GM21723 (cell line): Measurements from ENCODE around the gene DYRK2.
"Not testable (repeated sequence)": the region's sequence is repeated elsewhere in the genome, so short reads cannot be mapped to it uniquely, and the experiment has no call there.

Experiments
- ATAC-seq: cut with Tn5 transposase; IDR thresholded peaks from one replicate; pipeline ENCODE4 v1.9.1; 2021; ENCODE audit warnings: mild to moderate bottlenecking, moderate library complexity; ENCODE audit not compliant: unreplicated experiment

DYRK2 gene

DNA sequence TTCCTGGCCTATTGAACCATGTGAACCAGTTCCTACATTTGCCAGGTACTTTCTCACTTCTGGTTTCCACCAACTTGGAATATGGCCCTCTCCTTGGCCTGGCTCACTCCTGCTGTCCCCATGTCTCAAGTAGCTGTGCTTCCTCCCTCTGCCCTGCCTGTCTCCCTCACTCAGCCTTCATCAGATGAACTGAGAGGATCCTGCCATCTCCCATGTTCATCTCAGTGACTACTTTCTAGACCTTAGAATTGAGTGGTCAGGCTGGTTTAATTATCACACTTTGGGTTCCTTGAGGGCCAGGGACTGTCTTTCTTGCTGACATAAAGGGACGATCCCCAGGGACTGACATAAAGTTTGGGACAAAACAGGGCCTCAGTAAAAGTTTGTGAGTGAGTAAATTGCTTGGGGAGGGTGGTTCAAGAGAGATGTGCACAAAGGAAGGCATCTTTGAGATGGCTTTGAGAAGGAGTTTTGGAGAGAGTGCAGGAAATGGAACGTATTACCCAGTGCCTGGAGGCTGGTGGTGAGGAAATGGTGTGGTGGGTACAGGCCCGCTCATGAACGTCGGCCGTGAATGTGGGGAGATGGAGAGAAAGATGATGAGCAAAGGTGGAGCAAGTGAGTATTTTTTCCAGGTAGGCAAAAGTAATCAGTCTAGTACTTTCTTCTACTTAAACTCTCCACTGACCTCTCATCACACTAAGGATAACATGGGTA is 20.8 kb downstream of the DYRK2 start:
- ATAC-seq: no peak

DNA sequence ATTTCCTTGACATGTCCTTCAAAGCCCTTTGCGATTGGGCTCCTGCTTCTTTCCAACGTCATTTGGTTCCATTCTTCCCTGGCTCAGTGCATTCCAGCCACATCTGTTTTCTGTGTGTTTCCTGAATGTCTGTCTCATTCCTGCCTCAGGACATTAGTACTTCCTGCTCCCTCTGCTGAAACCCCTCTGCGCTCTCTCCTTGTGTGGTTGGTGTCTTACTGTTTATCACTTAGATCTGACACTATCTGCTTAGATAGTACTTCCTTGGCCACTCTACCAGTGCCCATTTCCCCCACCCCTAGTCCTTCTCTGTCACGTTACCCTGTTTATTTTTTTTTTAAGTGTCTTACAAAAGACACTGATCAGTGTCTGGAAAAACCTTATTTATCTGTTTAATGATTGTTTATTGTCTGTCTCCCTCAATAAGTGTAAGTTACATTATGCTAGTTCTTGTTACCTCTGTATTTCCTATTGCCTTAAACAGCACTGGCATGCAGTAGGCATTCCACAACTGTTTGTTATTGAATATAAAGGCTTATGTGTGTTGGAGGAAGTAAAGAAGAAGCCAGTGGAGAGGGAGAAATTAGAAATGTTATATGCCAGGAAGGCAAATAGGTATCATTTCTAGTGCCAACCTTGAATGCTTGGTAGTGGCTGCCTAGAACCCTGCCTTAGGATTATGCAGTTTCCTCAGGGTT is 21.5 kb downstream of the DYRK2 start:
- ATAC-seq: no peak

DNA sequence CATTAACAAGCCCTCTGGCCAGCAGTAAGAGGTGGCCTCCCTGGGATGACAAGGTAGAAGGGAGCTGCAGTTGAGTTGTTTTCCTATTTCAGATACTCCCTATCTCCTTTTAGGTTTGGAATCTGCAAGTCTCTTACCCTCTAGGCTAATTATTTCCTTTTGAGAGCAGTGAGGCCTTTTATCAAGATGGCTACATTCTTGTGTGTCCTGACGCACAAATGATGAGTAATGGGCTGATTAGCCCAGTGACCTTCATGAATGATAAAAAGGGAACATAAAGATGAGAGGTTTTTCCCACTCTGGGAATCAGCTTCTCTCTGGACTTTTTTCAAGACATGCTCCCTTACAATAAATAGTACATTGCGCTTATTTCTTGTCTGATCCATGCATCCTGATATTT is 22.9 kb downstream of the DYRK2 start:
- ATAC-seq: no peak

DNA sequence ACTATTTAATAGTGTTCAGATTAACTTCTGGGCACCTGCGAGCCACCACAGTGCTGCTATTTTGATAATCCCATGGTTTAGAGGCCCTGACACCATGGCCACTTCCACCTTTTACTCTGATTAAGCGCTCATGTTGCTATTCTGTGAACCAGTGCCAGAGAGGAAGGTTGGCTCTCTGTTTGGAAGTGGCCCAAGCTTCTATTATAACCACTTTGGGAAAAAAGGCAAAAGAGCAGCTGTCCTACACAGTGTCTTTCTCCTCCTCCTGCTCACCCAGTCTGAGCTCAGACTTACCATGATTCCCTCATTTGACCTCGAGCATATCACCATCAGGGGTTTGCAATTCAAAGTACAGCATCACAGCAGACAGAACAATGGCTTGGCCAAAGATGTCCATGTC is 23.3 kb downstream of the DYRK2 start:
- ATAC-seq: no peak

DNA sequence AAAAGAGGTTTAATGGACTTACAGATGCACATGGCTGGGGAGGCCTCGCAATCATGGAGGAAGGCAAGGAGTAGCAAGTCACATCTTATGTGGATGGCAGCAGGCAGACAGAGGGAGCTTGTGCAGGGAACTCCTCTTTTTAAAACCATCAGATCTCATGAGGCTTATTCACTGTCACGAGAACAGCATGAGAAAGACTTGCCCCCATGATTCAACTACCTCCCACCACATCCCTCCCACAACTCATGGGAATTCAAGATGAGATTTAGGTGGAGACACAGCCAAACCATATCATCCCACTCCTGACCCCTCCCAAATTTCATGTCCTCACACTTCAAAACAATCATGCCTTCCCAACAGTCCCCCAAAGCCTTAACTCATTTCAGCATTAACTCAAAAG is 24.0 kb downstream of the DYRK2 start:
- ATAC-seq: not testable (repeated sequence)

DNA sequence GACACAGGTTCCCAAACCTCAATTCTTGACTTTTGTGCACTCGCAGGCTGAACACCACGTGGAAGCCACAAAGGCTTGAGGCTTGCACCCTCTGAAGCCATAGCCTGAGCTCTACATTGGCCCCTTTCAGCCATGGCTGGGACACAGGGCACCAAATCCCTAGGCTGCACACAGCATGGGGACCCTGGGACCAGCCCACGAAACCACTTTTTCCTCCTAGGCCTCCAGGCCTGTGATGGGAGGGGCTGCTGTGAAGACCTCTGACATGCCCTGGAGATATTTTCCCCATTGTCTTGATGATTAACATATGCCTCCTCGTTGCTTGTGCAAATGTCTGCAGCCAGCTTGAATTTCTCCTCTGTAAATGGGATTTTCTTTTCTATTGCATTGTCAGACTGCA is 25.0 kb downstream of the DYRK2 start:
- not testable (repeated sequence) for ATAC-seq

DNA sequence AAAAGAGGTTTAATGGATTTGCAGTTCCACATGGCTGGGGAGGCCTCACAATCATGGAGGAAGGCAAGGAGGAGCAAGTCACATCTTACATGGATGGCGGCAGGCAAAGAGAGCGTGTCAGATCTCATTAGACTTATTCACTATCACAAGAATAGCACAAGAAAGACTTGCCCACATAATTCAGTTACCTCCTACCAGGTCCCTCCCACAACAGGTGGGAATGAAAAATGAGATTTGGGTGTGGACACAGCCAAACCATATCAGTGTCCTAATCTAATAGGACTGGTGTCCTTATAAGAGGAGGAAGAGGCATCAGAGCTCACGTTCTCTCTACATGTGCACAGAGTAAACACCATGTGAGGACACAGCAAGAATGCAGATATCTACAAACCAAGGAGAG is 25.9 kb downstream of the DYRK2 start:
- no peak for ATAC-seq

DNA sequence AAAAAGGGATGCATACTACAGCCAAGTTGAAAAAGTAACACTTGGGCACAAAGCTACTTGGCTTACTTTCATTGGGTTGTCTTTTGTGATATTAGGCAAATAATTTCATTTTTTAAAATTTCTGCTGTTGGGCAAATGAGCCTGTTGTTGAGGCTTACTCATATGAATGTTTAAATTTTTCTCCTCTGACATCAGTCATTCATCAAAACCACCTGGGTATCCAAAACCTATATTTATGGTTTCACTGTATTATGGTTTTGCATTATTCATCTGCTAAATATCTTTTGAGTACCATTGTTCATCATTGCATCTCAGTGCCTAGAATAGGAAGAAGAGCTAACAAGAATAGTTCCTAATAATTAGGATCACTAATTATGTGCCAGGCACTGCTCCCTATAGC is 28.1 kb downstream of the DYRK2 start:
- ATAC-seq: no peak

DNA sequence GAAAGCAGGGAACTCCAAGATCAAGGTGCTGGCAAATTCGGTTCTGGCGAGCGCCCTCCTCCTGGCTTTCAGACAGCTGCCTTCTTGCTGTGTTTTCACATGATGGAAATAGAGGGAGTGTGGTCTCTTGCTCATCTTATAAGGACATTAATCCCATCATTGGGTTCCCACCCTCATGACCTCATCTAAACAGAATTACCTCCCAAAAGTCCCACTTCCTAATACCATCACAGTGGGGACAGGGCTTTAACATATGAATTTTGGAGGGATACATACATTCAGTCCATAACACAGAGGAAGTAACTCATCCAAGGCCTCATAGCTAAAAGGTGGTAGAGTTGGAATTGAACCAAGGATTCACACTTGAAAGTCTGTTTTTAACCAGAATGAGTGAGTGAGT is 28.6 kb downstream of the DYRK2 start:
- no peak for ATAC-seq

DNA sequence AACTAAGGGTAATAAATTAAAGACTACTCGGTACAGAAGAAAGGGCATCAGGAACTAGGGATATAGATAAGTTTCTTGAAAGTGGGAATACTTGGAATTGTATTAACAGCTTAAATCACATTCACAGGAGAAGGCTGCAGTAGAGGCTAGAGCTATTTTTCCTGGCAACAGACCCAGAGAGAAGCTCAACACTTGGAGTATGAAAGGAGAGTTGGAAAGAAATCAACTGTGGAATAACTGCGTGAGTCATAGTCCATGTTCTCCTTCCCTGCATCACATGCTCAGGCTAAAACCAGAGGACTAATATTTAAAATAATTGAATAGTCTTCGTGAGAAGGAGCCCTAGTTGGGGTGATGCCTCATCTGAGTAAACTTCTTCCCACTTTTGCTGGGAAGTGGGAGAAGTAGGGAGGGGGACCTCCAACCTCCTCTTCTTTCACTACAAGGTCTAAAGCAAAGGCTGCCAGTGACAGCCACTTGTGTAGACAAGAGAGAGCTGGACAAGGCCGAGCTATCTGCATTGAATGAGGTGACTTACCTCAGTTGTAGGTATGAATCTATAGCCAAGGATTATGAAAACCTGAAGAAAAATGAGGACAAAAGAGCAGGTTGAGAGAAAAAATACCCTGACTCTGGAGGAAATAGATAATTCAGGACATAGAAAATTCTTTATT is 32.7 kb downstream of the DYRK2 start:
- ATAC-seq: no peak

DNA sequence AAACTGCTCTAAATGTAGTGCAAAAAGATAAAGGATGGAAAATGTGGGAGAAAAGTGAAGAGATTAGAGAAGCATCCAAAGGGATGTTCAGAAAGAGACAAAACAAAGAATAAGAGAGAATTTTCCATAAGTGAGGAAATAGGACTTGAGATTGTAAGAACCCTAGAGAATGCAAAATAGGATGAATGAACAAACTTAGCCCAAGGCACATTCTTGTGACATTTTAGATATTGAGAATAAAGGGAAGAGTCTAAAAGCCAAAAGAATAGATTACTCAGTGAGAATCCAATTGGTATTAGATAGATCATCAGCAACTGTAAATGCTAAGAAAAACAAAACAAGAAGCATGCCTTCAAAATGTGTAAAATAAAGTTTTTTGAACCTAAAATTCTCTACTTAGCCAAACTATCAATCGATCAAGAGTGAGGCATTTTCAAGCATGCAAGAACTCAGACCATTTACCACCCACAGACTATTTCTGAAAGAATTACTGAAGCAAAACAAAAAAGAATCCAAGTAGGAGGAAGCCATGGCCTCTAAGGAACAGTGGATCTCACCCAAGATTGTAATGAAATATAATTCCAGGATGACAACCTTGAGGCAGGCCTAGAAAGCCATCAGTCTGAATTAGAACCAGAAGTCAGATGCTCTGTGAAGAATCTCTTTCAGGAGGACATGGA is 33.5 kb downstream of the DYRK2 start:
- ATAC-seq: no peak

DNA sequence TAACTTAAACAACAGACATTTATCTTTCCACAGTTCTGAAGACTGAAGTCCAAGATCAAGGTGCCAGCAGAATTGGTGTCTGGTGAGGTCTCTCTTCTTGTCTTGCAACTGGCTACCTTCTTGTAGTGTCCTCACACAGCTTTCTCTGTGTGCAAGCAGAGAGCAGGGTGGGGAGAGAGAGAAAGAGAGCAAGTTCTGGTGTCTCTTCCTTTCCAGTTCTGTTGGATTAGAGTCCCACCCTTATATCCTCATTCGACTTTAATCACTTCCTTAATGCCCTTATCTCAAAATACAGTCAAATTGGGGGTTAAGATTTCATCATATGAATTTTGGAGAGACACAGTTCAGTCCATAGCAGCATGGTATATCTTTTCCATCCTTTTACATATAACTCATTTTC is 40.8 kb downstream of the DYRK2 start:
- ATAC-seq: no peak

DNA sequence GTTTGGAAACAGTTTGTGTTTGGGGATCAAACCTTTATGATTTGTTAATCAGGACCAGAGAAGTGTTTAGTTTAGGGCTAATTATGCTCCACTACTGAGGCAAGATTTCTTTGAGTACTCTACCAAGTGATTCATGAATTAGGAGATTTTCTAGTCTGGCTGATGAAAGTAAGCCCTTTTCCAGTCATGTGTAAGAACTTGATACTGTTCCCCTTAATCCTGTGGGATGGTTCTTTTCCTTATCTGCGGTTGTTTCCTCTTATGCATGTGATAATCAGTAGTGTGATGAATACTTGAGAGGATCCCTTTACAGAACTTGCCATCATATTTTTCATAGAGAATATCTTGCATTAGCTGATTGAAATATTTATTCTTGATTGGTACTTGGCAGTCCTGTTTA is 42.1 kb downstream of the DYRK2 start:
- no peak for ATAC-seq

DNA sequence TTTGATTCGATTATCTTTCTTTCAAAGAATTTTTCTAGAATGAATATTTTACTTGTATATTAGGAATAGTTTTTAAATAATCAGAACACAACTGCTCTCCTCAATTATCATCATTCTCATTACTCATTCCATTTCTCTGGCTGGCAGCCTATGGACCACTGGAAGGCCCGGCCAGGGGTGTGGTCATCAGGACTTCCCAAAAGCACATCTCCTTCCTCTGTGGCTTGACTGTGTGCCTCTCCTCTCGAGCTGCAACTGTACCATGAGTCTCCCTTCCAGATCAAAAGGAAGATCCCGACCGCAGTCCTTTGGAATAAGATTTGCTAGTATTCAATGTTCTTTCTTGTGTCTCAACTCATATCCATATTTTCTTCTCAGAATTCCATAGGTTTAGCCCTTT is 42.7 kb downstream of the DYRK2 start:
- no peak for ATAC-seq

DNA sequence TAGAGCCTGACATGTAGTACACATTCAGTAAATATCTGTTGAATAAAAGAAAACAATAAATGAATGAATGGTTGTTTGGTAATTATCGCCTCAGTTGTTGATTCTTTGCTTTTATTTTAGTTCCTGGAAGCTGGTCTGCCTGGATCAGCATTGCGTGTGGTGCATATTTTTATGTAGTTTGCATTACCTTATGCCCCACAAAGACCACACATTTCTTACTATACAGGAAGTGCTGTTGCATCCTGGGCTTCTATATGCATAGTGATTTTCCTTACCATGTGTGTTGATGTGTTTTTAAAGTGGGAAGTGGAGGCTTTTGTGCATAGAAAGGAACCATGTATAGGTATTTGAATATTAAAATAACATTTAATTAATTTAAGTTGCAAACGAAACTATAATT is 43.6 kb downstream of the DYRK2 start:
- ATAC-seq: no peak

DNA sequence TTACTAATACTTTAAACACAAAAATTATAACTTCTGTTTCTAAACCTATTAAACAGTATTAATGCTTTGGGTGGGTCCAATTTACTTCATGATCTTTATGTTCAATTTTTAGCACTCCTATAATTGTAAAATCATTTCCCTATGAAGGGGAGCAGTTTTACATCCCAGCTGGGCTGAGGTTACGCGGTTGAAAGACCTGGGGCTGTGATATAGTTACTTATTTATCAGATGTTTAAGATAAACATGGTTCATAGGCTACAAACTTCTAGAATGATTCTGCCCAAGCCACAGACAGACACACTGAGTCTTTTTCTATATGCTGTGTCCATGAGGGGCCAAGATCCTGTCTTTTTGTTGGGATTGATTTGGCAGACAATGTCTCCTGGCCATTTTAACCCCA is 44.4 kb downstream of the DYRK2 start:
- ATAC-seq: no peak

DNA sequence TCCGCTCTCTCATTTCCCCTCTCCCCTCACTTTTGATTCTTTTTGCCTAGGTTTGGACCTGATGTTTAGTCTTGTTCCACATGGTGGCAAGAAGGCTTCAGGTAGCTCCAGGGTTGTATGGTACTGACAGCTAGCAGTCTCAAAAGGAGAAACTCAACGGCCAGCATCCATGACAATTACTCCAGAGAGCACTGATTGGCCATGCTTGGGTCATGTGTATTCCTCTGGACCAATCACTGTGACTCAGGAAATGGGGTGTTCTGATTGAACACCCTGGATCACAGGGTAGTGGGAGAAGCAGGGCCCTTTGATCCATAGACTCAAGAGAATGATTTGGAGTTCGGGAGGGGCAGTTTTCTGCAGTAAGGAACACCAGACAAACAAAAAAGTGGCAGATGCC is 45.3 kb downstream of the DYRK2 start:
- no peak for ATAC-seq

DNA sequence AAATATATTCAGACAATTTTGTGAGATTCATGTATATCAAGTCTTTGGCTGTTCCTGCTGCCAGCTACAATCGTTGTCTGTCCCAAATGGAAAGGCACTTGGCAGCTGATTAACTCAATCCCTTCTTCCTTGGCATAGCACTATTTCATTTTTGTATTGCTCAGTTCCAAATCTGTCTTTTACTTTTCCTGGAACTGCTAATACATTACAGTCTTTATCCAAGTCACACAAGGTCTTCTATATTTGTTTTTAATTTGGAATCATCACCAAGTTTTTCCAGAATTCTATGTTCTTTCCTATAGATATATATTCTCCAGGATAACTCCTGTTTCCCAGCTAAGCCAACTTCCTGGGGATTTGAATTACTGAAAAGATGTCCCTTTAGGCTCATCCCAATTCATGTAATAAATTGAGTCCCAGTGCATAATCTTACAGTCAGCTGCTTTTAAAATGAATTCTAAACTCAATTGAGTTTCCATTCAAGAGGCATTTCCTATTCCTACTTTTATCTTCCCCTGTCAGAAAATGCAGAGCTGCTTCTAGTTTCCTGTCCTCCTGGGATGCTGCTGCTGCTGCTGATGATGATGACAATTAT is 45.9 kb downstream of the DYRK2 start:
- ATAC-seq: no peak

DNA sequence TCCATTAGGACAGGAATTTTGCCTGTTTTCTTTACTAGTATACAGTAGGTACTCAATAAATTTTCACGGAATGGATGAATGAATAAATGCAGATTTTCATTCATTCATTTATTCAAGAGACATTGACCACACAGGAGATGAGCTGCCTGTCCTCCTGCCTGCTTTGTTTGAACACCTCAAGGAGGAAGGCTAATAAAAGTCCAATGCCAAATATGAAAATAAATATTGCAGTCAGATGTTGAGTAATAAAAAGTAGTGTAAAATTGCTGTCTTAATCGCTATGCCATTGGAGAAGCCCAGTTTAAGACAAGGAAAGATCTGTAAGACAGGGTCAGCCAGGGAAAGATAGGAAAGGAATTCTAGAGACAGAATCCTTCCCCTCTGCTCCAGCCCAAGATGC is 47.4 kb downstream of the DYRK2 start:
- no peak for ATAC-seq

DNA sequence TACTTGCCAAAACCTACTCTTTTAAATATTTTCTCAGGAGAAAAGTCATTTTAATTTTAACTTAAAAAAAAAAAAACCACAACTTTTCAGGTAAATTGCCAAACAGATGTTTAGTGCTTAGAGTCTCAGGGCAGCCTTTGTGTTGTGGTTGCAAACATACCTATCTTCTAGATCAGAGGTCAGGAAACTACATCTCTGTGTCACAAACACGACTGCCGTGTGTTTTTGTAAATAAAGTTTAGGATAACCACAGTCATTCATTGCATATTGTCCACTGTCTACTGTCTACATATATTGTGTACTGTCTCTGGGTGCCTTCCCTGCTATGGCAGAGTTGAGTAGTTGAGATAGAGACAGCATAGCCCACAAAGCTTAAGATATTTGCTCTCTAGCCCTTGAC is 48.9 kb downstream of the DYRK2 start:
- ATAC-seq: no peak

DNA sequence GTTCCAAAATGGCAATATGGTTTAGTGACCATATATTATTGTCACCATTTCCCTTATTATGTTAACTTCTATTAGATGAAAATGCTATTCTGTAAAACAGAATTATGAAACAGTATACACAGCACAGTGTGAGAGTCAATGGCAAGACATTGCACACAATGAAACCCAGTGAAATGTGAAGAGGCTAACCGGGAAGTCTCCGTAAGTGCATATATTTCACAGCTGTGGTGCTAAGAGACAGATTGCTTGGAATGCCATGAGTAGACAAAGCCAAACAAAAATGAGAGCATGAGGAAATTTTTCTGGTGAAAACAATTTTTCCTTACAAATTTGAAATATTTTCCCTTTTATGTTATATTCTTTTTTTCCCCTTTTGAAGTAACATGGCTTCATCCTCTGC is 49.4 kb downstream of the DYRK2 start:
- no peak for ATAC-seq
